ENCODE results near the gene ABCC4.

ABCC4 gene

DNA sequence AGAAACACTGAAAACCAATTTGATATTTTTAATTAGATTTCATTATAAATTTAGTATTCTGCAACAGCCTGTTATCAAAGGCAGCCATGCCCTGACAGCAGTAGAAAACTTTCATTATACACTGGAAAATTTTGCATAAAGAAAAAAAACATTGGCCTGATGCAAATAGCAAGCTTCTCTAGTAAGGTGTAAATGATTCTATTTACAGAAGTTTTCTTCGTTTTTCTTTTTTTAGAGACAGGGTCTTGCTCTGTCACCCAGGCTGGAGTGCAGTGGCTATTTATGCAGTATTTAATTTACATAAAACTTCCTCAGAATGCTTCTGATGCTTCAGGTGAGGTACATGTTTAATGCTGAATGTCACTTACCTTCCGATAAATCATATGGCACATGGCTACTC, 67.0 kb downstream of the ABCC4 start:
- DNase-seq: no peak

DNA sequence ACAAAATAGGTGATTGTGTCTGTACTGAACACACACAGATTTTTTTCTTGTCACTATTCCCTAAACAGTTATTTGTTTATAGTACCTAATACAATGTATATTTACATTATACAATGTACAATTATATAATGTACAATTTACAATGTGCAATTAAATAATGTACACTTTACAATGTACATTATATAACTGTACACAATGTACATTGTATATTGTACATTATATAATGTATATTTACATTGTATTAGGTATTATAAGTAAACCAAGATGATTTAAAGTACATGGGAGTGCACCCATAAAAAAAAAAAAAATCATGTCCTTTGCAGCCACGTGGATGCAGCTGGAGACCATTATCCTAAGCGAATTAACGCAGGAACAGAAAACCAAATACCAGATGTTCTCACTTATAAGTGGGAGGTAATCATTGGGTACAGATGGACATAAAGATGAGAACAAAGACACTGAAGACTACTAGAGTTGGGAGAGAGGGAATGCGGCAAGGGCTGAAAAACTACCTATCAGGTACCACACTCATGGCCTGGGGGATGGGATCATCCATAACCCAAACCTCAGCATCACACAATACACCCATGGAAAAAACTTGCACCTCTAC, 68.1 kb downstream of the ABCC4 start:
- DNase-seq: no peak

DNA sequence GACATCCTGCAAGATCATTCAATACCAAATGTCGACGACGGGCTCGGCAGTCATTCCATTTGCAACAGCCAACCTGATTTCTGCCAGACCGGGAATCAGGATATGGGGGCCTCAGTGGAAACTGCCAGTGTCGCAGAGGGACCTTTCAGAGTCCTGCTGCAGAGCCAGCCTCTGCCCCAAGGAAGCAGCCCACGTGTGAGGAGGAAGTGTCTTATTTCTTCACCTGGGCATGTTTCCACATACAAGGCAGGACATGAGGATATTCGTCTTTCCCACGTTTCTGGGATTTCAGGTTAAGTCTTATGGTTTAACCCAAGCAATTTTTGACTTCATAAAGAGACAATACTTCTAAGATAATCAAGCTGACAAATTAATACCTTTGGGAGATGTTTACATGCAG, 69.9 kb downstream of the ABCC4 start:
- DNase-seq: no peak

DNA sequence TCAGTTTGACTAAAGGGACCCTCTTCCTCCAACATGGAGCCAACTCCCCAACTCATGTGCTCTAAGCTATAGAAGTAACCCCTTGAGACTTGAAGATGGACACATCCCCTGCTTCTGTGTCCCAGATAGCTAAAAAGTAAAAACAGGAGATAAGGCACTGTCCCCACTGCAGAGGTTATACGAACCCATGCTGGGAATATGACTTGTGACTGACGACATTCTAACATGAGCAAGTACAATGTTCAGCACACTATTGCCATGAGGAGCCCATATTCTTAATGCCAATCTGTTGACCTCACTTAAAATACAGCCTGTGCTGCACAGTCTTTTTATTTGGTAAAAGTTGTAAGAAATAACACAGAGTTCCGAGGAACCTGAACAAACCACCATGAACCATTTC, 71.4 kb downstream of the ABCC4 start:
- DNase-seq: no peak

DNA sequence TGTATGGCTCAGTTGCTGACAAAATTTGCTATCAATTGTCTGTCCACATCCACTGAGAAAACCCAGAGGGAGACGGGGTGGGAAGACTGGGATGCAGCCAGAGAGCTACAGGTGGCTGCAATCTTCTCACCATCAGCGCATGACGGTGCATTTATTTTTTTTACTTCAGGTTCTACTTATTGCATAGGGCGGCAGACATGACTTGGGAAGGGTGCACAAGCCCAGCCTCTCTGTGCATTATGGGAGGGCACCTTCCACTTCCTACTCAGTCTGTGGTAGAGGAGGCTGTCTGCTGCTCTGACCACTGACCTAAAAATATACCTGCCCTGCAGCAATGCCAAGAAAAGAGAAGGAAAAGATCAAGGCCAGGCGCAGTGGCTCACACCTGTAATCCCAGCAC, 73.1 kb downstream of the ABCC4 start:
- no peak for DNase-seq

DNA sequence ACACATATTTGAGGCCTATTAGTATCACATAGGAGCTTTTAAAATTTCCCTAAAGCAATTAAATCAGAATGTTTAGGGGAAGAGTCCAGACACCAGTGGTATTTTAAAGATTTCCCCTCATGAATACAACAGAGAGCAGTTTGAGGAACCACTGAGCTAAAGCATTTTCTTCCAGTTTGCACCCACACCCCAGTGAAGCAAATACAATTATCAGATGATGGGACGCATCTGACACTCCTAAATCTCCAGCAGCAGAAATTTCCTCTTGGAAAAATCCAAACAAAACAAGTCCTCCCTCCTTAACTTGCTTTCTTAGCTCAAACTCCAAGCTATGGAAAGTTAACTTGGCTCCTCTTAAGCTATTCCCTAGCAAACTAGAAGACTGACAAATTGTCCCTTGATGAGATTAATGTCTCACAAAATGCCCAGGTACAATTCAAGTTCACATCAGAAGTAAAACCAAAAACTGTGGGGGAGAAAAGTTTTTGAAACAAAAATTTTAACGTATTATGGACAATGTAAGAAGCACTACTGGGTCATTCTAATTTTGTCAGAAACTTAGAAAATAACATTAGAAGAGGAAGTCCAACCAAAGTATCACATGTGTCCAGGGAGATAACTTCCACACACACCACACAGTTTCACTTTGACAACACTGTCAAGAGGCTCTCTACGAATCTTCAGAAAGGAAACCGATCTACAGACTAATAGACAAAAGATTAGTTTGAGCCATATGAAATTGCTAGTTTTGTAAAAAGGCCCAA, 74.1 kb downstream of the ABCC4 start:
- no peak for DNase-seq

DNA sequence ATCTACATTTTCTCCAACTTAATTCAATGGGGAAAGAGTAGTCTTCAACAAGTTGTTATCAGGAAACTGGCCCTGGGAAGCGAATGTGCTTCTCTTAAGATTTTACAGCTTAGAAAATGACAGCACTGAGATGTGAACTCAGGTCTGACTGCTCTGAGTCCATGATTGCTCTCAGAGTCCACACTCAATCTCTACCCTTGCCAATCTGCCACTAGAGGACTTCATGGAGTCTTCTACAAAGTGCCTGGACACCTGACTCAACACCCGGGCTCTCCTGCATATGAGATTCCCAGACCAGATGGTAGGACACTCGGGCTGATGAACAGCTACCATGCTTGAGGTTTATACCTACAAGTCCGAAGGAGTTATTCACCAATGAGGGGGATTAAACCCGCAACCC, 74.8 kb downstream of the ABCC4 start:
- DNase-seq: no peak

DNA sequence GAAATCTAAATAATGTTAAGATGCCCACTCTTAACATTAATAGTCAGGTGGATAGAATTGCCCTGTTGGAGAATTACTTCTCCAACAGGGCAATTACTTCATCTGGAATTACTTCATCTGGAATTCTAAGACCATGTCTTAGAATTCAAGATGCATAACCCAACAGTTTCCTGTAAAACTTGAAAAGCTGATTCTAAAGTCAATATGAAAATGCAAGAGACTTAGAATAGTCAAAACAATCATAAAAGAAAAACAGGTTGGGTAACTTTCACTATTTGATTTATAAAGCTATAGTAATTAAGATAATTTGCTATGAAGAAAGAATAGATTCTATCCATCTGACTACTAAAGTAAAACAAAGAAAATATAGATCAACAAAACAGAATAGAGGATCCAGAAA, 75.2 kb downstream of the ABCC4 start:
- DNase-seq: no peak

DNA sequence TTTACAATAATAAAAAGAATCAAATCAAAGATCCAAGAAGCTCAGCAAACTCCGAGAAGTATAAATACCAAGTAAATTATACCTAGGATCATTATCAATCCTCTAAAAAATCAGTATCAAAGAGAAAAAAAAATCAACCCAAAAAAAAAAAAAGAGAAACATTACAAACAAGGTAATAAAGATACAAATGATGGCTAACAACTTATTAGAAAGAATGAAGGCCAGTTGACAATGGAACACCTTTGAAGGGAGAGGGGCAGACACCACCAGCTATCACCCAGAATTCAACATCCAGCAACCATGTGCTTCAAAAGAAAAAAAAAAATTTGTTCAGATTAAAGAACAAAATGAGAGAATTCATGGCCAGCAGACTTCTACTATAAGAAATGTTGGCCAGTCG, 77.2 kb downstream of the ABCC4 start:
- no peak for DNase-seq

DNA sequence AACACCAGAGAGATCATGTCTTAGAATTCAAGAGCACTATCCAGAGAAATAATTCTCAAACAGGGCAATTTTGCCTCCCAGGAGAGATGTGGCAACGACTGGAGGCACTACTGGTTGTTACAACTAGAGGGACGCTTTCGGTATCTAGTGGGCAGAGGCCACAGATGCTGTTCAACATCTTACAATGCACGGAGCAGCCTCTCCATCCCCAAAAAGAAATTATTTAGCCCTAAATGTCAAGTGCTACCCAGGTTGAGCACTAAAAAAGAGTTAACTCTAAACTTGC, 78.6 kb downstream of the ABCC4 start:
- no peak for DNase-seq

DNA sequence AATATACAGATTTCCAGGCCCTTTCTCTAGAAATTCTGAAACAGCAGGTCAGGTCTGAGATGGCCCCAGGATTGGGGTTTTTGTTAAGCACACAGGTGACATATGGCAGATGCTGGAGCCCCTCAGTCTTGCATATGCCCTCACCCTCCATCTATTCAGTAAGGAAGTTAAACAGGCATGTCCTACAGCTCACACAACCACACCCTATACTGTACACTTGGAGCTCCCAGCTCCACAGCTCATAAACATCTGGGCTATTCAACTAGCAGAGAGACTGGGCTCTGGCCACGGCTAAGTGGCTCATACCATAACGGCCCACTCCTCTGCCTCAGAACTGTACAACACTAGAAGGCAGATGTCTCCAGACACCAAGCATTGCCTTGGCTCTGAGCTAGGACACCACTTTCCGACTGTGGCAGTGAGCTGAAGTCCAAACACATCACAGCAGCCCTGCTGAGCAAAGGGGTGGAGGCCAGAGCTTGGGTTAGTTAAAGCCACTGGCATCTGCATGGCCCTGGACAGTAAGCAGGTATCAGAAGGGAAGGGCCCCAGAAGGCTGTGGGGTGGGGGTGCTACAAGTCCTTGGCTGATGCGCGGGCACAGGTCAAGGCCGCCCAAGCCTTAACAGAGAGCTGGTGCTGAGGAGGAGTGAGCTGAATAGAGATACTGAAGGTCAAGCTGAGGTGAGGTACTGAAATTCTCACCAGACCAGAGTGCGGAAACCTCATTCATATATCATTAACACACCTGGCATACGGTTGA, 79.1 kb downstream of the ABCC4 start:
- DNase-seq: no peak

DNA sequence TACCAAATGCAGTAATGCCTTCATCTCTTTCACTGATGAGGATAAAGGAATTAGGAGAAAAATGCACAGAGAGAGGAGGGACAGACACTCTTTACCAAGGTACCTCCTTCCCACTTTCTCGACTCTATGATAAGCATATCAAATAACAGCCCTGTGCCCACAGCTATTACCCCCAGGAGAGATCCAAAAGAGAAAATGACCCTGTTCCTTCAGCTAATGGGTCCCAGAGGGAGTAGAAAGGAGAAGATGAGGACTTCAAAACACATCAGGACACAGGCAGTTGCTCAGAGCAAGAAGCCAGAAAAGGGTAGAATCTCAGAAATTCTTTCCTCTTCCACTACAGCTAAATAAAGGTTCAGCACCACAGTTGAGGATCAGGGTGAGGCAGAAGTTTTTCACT, 80.6 kb downstream of the ABCC4 start:
- DNase-seq: no peak

DNA sequence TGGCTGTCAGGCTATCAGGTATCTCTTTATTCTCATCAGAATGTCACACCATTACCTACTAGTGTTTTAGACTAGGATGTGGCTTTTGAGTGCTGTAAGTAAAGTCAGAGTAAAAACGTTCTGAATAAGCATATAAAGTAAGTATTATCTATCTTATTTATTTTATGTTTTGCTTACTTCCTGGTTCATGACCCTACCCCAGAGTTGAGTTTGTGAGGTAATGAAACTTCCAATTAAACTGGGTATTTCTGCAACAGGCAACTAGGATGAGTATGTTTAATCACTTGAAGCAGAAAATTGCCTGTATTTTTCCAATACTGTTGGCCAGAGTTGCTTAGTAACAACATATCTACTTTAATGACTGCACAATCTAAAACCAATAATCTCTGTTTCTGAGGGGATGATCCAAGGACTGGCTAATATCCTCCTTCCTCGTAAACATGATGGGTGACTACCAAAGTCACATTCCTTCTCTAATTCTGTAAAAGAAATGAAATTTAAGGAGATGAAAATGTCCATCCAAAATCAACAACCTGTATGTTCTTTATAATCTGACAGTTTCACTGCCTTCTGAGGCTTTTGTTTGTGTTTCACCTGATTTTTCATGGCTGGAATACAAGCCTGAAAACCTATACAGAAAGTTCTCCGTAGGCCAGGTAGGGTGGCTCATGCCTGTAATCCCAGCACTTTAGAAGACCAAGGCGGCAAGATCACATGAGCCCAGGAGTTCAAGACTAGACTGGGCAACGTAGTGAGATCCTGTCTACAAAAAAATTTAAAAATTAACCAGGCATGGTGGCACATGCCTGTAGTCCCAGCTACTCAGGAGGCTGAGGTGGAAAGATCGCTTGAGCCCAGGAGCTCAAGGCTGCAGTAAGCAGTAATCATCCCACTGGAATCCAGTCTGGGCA, 83.1 kb downstream of the ABCC4 start:
- no peak for DNase-seq

DNA sequence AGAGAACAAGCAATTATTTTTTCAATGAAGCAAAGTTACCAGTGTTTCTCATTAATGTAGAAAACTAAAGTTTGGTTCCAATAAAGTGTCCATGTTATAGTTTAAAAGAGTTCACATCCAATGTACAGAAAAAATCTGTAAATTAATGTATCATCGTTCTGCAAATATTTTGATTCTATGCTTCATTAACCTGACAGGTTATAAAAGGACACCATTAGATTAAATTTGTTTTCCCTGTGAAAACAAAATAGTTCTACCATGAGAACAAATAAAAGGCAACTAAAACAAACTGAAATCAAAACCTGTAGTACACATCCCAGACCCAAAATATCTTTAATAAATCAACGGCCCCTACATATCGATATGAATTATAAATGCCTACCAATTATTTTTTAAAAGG, 85.1 kb downstream of the ABCC4 start:
- DNase-seq: no peak

DNA sequence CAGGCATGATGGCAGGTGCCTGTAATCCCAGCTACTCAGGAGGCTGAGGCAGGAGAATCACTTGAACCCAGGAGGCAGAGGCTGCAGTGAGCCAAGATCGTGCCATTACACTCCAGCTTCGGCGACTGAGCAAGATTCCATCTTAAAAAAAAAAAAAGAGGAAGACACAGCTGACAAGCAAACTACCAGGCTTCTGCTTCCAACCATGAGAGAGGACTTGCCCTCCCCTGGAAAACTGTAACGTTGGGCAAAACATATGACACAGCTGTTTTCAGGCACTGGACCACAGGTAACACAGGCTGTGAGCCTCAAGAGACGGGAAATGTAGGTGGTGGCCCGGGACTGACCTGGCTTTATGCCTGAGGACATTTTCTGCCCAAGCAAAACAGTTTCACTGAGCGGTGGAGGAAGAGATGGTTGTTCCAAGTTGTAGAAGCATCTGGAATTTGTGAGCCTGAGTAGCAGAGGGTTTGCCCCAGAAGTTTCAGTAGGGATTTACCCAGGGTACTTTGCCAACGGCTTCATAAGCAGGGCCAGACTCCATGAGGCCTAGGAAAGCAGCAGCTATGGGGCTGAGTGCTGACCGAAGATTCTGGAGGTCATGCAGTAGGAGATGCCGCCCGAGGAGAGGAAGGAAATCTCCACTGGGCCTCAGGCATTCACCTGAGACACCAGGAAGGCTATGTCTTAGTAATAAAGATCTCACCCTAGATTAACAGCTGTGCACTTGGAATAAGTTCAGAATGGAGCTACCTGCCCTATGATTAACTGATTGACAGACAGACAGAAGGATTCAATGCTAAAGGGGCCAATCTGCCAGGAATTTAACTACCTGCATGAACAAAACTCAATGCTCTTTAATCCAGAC, 88.0 kb downstream of the ABCC4 start:
- no peak for DNase-seq

DNA sequence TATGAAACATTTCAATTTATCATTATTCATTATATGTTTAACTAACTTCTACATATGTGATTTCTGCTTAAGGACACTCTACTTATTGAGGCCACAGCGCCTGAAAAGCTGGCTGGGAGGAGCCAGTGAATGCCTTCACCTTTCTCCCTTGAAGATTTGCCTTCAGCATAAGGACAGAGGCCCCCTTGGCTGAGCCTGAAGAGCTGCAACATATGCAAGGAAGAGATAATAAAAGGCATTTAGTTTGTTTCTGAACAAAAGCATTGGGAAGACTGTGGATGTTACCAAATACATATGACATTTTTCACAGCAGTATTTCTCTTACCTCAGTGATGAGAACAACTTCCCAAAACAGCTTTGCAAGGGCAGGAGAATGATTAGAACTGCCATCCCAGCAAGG, 92.1 kb downstream of the ABCC4 start:
- no peak for DNase-seq

DNA sequence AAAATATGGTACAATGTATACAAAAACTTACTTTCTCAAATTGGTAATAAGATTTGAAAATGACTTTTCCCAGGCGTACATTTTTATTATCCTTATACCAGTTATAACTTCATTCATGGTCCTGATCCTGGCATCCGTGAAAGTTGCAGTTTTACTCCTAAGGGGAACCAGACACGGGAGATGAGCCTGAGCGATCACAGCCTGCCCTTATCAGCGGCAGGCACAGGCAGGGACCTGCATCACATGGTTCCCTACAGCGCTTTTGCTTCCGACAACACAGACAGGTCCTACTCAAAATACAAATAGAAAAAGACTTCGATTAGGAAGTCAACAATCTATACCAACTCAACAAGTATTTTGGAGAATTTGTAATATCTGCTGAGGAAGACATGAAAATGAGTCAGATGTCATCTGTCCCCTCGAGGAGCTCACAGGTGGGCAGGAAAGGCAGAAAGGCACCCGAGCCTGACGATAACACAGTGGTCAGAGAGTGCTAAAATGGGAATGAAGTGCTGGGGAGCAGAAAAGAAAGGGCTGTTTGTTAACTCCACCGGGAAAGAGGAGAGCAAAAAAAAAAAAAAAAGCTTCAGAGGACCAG, 93.4 kb downstream of the ABCC4 start:
- no peak for DNase-seq

DNA sequence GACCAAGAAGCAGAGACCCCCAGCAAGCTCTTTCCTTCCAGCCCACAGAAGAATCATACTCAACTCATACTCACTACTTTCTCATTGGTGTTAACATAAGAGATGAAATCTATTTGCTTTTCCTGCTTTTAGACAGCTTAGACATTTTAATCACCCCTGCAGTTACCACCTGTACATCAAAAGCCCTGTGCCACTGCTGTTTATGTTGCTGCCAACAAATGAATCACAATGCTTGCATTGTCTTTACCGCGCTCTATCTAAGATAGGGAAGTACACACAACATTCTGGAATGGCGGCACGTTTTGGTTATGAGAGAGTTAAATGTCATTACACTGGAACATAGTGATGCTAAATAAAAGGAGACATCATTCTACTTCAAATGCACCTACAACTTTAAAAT, 95.1 kb downstream of the ABCC4 start:
- DNase-seq: no peak

DNA sequence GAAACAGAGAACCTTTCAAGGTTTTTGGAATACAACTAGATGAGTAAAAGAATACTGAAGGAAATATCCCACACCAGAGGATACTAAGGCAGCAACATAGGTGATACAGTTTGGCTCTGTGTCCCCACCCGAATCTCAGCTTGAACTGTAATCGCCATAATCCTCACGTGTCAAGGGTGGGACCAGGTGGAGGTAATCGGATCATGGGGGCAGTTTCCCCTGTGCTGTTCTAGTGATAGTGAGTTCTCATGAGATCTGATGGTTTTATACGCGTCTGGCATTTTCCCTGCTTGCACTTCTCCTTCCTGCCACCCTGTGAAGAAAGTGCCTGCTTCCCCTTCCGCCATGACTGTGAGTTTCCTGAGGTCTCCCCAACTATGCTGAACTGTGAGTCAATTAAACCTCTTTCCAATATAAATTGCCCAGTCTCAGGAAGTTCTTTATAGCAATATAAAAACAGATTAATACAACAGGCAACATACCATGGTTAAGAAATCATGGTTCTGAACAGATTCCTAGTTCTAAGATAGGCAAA, 97.0 kb downstream of the ABCC4 start:
- peak in 1 of 56 donors; percentile 6 for DNase-seq

All from nucleus accumbens (tissue), 56 donors.